Peyer's patch (tissue), 4 donors: ENCODE results near the gene WDR7.

ENCODE experiments used
- CTCF ChIP-seq, 6 experiments: fragments of 450-650 bp in 4 of 6; fragments of 200-600 bp in 2 of 6; sonication (generic) in 1 of 6; IDR thresholded peaks; one replicate each; pipeline ENCODE4 v1.5.1; 2017 to 2019; ENCODE audit warnings: antibody characterized with exemption in 6 of 6, mild to moderate bottlenecking in 3 of 6, moderate library complexity in 1 of 6
- POLR2A ChIP-seq, 2 donors: fragments of 450-650 bp; IDR thresholded peaks; one replicate each; pipeline ENCODE4 v1.5.1; 2017; ENCODE audit warnings: antibody characterized with exemption in 2 of 2, mild to moderate bottlenecking in 2 of 2, moderate library complexity in 2 of 2

DNA sequence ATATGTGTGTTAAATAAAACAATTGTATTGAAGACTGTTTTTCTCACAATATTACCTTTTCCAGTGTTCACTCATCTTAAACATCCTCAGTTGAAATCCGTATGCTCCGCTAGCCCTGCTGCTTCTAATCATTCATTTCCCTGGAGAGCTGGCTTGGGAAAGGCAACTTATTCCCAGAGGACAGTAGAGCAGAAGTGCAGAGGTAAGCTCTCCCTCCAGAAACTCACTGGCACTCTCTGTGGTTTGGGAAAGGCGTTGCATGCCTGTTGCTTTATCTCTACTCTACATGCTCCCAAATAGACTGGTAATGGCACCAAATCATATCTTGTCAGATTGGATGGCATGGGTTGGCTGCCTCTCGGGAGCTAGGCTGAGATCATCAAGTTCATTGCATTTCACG lies 378.6 kb downstream of the WDR7 start:
- TF ChIP-seq CTCF (IDR thresholded peaks at IDR 0.05) (no peak), POLR2A (IDR thresholded peaks at IDR 0.05) (no peak)
